Suprapubic skin (tissue), 4 donors: ENCODE results near the gene TMEM161B.

Source experiments
- EP300 ChIP-seq: sonication (generic); formaldehyde crosslinking; IDR thresholded peaks from one replicate; pipeline ENCODE4 v1.6.1; 2017; ENCODE audit warnings: antibody characterized with exemption
- POLR2A ChIP-seq, 2 donors: fragments of 450-650 bp; IDR thresholded peaks; one replicate each; pipeline ENCODE4 v1.6.1; 2017; ENCODE audit warnings: antibody characterized with exemption in 2 of 2, mild to moderate bottlenecking in 2 of 2, moderate library complexity in 2 of 2
- POLR2AphosphoS5 ChIP-seq, 3 donors: sonication (generic); formaldehyde crosslinking; IDR thresholded peaks; one replicate each; pipeline ENCODE4 v1.6.1; 2017; ENCODE audit warnings: antibody characterized with exemption in 3 of 3
- TF ChIP-seq, protein P1 (sequence below), 2 donors: fragments of 200-600 bp in 1 of 2; fragments of 450-650 bp in 1 of 2; sonication (generic) in 1 of 2; IDR thresholded peaks; one replicate each; pipeline ENCODE4 v1.5.1; 2016 to 2019; ENCODE audit warnings: antibody characterized with exemption in 2 of 2, mild to moderate bottlenecking in 1 of 2, moderate library complexity in 1 of 2

DNA sequence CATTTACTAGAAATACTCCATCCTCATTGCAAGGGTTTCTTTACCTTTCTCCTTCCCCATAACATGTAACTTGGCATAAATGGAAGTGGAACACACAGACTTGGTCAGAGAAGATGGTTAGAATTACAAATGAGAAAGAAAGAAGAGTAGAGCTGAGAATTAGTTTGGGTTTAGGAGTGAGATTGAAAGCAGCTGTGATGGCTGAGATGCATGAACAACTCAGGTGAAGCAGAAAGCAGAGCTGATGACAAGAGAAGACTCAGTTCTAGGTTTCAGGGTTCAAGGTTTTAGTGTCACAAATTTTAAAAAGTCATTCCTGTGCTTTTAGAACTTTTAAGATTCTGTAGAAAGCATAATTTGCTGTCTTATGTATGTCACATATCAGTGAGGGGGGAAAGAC lies 54.0 kb downstream of the TMEM161B start:
- TF ChIP-seq POLR2AphosphoS5 (IDR thresholded peaks at IDR 0.05) (no peak), POLR2A (IDR thresholded peaks at IDR 0.05) (no peak), EP300 (no peak)
- TF ChIP-seq, protein P1, sequence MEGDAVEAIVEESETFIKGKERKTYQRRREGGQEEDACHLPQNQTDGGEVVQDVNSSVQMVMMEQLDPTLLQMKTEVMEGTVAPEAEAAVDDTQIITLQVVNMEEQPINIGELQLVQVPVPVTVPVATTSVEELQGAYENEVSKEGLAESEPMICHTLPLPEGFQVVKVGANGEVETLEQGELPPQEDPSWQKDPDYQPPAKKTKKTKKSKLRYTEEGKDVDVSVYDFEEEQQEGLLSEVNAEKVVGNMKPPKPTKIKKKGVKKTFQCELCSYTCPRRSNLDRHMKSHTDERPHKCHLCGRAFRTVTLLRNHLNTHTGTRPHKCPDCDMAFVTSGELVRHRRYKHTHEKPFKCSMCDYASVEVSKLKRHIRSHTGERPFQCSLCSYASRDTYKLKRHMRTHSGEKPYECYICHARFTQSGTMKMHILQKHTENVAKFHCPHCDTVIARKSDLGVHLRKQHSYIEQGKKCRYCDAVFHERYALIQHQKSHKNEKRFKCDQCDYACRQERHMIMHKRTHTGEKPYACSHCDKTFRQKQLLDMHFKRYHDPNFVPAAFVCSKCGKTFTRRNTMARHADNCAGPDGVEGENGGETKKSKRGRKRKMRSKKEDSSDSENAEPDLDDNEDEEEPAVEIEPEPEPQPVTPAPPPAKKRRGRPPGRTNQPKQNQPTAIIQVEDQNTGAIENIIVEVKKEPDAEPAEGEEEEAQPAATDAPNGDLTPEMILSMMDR (IDR thresholded peaks at IDR 0.05): no peak
